Activated CD4-positive, CD25-positive, alpha-beta regulatory T cell treated with anti-CD3 and anti-CD28 coated beads, Interleukin-2, amount 50 U/mL, for 16 hours (primary cell): ENCODE measurements around the gene SRRM2.

ENCODE experiments used
- DNase-seq: peaks from one replicate; pipeline ENCODE4 v3.0.0-alpha.2; 2020; ENCODE audit warnings: low read depth, low spot score

SRRM2 gene

DNA sequence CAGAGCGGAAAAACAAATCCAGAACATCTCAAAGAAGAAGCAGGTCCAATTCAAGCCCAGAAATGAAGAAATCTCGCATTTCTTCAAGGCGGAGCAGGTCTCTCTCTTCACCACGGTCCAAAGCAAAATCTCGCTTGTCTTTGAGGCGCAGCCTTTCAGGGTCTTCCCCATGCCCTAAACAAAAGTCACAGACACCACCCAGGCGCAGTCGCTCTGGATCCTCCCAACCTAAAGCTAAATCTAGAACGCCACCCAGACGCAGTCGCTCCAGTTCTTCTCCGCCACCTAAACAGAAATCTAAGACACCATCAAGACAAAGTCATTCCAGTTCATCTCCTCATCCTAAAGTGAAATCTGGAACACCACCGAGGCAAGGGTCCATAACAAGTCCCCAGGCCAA is 10.3 kb downstream of the SRRM2 start:
- no peak for DNase-seq

DNA sequence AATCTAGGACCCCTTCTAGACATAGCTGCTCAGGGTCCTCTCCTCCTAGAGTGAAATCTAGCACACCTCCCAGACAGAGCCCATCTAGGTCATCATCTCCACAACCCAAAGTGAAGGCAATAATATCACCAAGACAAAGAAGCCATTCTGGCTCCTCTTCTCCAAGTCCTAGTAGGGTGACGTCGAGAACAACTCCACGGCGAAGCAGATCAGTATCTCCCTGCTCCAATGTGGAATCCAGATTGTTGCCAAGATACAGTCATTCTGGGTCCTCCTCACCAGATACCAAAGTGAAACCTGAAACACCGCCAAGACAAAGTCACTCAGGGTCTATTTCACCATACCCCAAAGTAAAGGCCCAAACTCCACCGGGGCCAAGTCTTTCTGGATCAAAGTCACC is 10.7 kb downstream of the SRRM2 start:
- DNase-seq, result no peak

DNA sequence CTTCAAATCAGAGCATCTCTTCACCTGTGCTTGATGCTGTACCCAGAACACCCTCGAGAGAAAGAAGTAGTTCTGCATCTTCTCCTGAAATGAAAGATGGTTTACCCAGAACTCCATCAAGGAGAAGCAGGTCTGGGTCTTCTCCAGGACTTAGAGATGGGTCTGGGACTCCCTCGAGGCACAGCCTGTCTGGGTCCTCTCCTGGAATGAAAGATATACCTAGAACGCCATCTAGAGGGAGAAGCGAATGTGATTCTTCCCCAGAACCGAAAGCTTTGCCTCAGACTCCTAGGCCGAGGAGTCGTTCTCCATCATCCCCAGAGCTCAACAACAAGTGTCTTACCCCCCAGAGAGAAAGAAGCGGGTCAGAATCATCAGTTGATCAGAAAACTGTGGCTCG is 12.3 kb downstream of the SRRM2 start:
- DNase-seq, result no peak

DNA sequence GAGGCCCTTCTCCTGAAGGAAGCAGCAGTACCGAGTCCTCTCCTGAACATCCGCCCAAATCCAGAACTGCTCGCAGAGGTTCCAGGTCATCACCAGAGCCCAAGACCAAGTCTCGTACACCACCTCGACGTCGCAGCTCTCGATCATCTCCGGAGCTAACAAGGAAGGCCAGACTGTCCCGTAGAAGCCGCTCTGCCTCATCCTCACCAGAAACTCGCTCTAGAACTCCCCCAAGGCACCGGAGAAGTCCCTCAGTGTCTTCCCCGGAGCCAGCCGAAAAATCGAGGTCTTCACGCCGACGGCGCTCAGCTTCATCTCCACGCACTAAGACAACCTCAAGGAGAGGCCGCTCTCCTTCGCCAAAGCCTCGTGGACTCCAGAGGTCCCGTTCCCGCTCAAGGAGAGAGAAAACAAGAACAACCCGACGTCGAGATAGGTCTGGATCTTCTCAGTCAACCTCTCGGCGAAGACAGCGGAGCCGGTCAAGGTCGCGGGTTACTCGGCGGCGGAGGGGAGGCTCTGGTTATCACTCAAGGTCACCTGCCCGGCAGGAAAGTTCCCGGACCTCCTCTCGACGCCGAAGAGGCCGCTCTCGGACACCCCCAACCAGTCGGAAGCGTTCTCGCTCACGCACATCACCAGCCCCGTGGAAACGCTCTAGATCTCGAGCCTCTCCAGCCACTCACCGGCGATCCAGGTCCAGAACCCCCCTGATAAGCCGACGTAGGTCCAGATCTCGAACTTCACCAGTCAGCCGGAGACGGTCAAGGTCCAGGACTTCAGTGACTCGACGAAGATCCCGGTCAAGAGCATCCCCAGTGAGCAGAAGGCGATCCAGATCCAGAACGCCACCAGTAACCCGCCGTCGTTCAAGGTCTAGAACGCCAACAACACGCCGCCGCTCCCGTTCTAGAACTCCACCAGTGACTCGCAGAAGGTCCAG is 13.3 kb downstream of the SRRM2 start:
- no peak for DNase-seq

GRCh38 chr16:2766430-2767139 is 14.1 kb downstream of the SRRM2 start:
- no peak for DNase-seq

- DNase-seq, result no peak
These were observed 14.8 kb downstream of the SRRM2 start for GRCh38 chr16:2767140-2767731.

- no peak for DNase-seq
These were observed 15.5 kb downstream of the SRRM2 start for GRCh38 chr16:2767891-2768290.

DNA sequence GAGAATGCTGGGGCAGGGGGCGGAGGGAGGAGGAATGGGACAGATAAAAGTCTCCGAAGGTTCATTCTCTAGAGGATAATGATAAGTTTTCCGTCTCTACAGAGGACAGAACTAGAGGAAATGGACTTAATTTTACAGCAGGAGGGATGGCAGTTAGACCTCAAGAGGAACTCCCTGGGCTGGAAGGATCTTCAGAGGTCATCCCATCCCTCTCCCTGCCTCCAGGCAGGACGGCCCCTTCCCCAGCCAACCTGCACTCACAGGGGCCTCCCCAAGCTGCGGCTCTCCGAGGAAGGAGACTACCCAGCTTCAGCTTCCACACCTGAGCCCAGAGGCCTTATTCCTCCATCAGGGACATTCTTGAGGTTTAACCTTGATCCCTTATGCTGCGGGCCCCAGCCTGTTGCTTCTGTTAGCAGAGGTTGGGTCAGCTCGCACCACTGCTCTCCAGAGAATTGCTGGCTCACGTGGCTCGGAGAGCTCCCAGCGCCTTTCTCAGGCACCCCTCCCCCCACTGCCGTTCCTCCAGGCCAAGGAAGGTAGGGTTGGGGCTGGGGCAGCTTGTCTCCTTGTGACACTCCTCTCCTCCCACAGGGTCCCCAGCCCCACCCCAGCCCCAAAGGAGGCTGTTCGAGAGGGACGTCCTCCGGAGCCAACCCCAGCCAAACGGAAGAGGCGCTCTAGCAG is 16.1 kb downstream of the SRRM2 start:
- DNase-seq, result no peak

DNA sequence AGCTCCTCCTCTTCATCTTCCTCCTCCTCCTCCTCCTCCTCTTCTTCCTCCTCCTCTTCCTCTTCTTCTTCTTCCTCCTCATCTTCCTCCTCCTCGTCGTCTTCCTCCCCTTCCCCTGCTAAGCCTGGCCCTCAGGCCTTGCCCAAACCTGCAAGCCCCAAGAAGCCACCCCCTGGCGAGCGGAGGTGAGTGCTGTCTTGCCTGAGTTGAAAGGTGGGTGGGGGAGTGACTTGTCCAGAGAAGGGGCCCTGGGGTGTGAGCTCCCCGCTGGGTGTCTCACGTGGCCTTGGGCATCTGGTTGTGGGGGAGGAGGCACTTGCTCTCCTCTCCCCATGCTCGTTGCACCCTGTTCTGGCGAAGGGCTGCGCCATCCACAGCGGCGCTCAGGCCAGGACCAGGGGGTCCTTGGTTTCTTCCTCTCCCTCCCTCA is 16.7 kb downstream of the SRRM2 start:
- DNase-seq, result no peak

- DNase-seq, result no peak
These were observed 17.2 kb downstream of the SRRM2 start for GRCh38 chr16:2769675-2770056.

- DNase-seq, result no peak
These were observed 17.9 kb downstream of the SRRM2 start for GRCh38 chr16:2770057-2770951.

GRCh38 chr16:2771496-2772402 is 19.3 kb downstream of the SRRM2 start:
- no peak for DNase-seq

DNA sequence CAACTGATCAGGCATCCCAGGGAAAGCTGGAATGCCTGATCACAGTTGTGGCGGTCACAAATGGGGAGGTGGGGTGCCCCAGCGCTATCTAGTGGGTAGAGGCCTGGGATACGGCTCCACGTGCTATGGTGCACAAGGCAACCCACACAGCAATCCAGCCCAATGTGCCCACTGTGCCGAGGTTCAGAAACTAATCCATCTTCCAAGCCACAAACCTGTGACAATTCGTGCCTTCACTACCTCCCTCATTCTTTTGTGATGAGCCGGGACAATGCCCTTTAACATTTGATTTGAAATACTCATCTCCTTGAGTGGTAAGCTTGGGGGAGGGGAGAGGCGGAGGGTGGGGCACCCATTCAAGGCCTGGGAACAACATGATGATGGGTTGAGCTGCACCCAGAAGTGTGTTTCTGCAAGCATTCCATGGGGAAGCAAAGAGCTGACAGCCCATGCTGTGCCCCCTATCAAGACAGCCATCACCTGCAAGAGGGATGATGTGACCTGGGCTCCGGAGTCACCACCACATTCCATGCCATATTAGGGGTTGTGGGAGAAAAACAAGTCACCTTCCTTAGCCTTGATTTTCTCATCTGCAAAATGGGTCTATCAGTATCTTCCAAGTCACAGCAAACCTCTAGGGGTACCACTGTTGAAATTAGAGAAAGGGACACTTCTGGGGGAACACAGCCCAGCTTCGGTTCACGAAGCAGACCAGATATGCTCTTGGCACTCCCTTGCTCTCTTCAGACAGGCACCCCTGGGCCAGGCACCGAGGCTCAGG is 20.9 kb downstream of the SRRM2 start:
- DNase-seq, result no peak

DNA sequence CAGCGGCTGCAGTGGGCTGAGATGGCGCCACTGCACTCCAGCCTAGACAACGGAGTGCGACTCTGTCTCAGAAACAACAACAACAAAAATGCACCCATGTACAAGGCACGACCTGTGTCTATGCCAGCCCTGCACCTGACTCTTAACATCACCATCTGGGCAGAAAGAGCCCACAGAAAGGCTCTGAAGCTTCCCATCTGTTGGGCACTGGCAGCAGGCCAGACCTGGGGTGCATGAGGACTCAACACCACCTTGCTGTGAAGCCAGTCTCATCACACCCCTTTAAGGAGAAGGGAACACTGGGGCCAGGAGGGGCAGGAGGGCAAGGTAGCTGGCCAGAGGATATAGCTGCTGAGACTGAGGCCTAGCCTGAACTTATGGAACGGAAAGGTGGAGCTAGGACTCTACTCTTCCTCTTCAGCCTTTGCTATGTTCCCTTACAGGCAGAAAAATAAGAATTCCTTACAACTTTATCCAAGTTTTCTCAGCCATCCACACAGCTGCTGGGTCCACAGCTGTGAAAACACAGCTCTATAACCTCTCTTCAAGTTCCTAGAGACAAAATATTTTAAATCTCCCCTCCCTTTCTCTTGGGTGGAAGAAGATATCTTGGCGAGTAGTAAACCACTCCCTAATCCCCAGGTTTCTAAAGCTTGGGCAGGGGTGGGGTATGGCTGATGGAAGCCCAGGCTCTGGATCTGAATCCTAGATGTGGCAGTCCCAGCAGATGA is 21.9 kb downstream of the SRRM2 start:
- no peak for DNase-seq

DNA sequence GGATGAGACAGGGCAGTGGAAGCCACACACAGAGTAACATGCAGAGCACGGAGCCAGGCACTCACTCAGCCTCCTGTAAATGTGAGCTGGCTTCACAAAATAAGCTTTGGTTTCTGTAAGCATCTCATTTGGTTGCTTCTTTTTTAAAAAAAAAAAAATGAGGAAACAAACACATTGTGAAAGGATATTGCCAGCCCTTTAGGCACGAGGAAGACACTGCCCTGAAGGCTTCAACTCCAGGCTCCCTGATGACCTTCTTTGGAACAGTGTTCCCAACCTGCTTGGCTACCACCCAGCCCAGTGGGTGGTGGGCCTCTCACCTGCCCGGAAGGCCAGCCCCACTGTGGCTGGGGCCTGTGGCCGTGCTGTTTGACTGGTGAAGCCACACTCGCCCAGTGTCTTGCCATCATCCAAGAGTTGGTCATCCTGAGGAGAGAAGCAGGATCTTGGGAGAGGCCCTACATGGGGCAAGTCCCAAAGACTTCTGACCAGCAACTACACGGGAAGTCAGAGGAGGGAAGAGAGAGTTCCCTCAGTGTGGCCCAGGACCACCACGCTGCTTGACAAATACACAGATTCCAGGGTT is 22.8 kb downstream of the SRRM2 start:
- DNase-seq, result no peak

- DNase-seq, result no peak
These were observed 23.5 kb downstream of the SRRM2 start for GRCh38 chr16:2775765-2776499.

DNA sequence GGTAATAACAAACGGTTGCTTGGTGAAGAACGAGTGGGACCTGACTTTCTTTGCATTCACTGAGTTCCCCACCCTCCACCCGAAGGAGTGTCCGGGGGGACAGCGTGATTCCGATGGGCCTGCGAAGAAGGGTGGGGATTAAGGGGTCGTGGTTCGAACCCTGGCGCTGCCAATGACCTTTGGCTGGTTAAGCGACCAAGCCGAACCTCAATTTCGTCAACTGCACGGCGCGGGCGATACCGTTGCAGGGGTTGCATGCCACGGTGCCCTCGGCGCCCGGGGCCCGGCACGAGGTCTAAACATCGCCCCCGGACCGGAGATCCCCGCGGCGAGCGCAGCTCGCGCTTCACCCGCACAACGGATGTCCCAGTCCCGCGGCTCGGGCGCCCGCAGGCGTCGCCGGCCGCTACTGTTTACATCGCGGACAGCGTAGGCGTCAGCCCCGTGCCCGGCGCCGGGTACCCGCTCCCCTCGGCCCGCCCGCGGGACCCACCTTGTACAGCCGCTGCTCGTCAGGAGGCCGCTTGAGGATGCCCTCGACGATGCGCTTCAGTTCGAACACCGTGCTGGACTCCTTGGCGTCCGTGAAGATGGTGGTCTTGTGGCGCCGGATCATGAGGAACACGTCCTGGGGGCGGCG is 24.2 kb downstream of the SRRM2 start:
- DNase-seq, result no peak
